Ishikawa (cell line): Measurements from ENCODE around the gene POU5F1.

ENCODE experiments used
- CEBPB ChIP-seq: IDR thresholded peaks from 2 replicates; pipeline ENCODE4 v1.6.1; 2012
- CREB1 ChIP-seq: IDR thresholded peaks from 2 replicates; pipeline ENCODE4 v1.6.1; 2012; ENCODE audit warnings: low read depth
- EGR1 ChIP-seq: IDR thresholded peaks from 2 replicates; pipeline ENCODE4 v1.6.1; 2012
- EP300 ChIP-seq: IDR thresholded peaks from 2 replicates; pipeline ENCODE4 v1.6.1; 2012; ENCODE audit warnings: borderline replicate concordance
- FOXM1 ChIP-seq: IDR thresholded peaks from 2 replicates; pipeline ENCODE4 v1.6.1; 2012; ENCODE audit warnings: low read depth, borderline replicate concordance
- NFIC ChIP-seq: IDR thresholded peaks from 2 replicates; pipeline ENCODE4 v1.6.1; 2012
- RAD21 ChIP-seq: IDR thresholded peaks from 2 replicates; pipeline ENCODE4 v1.6.1; 2012; ENCODE audit warnings: low read depth
- TAF1 ChIP-seq: IDR thresholded peaks from 2 replicates; pipeline ENCODE4 v1.6.1; 2012; ENCODE audit warnings: low read depth, mild to moderate bottlenecking
- TCF12 ChIP-seq: IDR thresholded peaks from 2 replicates; pipeline ENCODE4 v1.6.1; 2012; ENCODE audit warnings: low read depth
- TEAD4 ChIP-seq: IDR thresholded peaks from 2 replicates; pipeline ENCODE4 v1.6.1; 2012
- USF1 ChIP-seq: IDR thresholded peaks from 2 replicates; pipeline ENCODE4 v1.6.1; 2012
- YY1 ChIP-seq: IDR thresholded peaks from 2 replicates; pipeline ENCODE4 v1.6.1; 2012; ENCODE audit warnings: low read depth
- ZBTB7A ChIP-seq: IDR thresholded peaks from 2 replicates; pipeline ENCODE4 v1.6.1; 2012; ENCODE audit warnings: low read depth
- TF ChIP-seq, protein P1 (sequence below): IDR thresholded peaks from 2 replicates; pipeline ENCODE4 v1.6.1; 2012; ENCODE audit warnings: low read depth, mild to moderate bottlenecking
- TF ChIP-seq, protein P2 (sequence below): IDR thresholded peaks from 2 replicates; pipeline ENCODE4 v1.6.1; 2012

Gene POU5F1

DNA sequence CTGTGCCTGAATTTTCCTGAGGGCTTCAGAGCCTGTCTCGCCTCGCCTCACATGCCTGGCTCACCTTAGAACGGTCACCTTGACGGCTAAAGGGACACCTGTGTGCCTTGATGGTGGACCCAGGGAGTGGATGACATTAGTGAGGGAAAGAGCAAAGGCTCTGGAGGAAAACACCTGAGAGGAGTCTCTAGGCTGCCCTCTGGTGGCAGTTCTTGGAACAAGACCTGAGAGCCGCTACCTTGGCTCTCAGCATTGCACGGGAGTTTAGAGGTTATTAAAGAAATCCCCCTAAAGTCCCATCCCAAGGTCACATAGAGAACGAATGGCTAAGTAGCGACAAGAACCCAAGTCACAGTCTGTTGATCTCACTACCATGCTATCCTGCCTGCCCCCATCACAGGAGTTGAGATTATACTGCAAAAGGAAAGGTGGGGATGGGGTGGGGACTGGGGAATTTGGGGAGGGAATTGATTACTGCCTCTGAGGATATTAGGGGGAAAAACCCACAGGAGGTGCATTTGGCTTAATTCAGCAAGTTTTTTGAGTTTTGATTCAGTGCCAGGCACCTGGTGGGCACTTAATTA, 42.3 kb downstream of the POU5F1 start:
- TF ChIP-seq RAD21 (peak; percentile 62), CEBPB (no peak), USF1 (no peak)

DNA sequence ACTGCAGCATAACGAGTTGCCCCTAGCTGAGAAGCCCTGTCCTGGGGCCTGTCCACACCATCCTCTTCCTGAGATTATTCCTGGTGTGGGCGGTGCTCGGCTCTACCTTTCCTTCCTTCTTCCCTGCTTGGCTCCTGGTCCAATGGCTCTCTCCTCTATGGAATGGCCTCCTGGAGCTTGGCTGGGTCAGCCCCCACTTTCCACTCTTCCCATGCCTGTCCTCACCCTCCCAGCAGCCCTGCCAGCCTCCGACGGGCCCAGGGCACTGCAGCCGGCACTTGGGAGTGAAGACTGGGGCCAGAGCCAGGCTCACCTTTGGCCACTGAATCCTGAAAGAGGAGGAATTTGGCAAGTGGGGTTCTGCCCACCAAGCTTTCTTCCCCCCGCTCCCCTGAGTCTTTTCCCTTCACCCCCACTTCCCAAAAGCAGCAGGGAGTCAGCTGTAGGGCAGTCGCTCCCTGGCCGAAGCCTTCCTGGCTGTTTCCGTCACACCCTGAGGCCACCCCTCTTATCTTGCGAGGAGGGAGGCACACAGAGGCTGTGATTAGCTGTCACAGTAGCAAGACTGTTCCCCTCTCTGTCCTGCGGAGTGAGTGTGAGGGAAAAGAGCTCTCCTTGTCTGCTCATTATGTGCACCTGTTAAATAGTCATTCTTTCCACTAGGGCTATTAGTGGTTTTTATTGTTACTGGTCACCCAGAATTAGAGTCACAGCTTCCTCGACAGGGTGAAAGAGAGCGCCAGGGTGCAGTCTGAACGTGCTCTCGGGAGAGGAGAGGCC, 43.9 kb downstream of the POU5F1 start:
- no peak for TF ChIP-seq RAD21
- TF ChIP-seq TCF12: no peak
- TF ChIP-seq TEAD4: no peak
- TF ChIP-seq, protein P1, sequence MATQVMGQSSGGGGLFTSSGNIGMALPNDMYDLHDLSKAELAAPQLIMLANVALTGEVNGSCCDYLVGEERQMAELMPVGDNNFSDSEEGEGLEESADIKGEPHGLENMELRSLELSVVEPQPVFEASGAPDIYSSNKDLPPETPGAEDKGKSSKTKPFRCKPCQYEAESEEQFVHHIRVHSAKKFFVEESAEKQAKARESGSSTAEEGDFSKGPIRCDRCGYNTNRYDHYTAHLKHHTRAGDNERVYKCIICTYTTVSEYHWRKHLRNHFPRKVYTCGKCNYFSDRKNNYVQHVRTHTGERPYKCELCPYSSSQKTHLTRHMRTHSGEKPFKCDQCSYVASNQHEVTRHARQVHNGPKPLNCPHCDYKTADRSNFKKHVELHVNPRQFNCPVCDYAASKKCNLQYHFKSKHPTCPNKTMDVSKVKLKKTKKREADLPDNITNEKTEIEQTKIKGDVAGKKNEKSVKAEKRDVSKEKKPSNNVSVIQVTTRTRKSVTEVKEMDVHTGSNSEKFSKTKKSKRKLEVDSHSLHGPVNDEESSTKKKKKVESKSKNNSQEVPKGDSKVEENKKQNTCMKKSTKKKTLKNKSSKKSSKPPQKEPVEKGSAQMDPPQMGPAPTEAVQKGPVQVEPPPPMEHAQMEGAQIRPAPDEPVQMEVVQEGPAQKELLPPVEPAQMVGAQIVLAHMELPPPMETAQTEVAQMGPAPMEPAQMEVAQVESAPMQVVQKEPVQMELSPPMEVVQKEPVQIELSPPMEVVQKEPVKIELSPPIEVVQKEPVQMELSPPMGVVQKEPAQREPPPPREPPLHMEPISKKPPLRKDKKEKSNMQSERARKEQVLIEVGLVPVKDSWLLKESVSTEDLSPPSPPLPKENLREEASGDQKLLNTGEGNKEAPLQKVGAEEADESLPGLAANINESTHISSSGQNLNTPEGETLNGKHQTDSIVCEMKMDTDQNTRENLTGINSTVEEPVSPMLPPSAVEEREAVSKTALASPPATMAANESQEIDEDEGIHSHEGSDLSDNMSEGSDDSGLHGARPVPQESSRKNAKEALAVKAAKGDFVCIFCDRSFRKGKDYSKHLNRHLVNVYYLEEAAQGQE: no peak
- no peak for TF ChIP-seq TAF1

DNA sequence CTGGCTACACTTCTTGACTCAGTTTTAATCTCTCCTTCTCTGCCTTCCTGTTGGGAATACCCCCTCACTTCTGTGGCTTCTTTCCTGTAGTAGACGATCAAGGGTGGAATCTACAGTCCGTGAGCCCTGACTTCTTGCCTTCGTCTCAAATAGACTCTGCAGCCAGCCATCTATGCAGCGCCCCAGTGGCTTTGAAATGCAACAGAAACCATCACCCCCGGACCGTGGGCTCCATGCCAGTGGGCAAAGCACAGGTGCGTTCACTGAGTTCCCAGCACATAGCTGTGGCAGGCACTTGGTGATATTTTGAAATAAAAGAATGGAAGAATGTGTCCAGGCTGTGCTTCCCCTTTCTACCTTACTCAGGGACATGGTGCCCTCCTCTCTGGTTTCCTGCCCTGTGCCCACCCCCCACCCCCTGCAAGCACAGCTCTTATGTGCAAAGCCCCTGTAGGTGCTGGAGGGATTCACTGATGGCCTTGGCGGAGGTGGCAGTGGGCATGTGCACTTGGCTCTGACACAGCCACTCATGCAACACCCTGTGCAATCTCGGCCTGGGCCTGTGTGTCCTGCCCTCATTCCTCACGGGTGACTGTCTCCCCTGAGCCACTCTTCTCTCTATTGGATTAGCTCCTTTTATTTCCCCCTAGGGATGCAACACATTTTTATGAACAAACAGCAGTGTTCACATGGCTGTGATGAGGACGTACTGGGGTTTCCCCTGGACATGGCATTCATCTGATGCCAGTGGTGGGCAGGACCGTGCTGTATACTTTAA, 44.7 kb downstream of the POU5F1 start:
- TF ChIP-seq EGR1 (no peak), TAF1 (no peak), USF1 (no peak), TCF12 (0 out of 2 replicates have a peak, but pooled peaks have one; percentile 10), CEBPB (no peak), RAD21 (no peak), CREB1 (no peak)
- TF ChIP-seq, protein P1: no peak

- TF ChIP-seq RAD21: no peak
- TF ChIP-seq, protein P1: no peak
- no peak for TF ChIP-seq CEBPB
- 0 out of 2 replicates have a peak, but pooled peaks have one; percentile 35 for TF ChIP-seq ZBTB7A
- peak; percentile 59; the same call in 1 of the 2 replicates for TF ChIP-seq TCF12
- no peak for TF ChIP-seq CREB1
- TF ChIP-seq, protein P2, sequence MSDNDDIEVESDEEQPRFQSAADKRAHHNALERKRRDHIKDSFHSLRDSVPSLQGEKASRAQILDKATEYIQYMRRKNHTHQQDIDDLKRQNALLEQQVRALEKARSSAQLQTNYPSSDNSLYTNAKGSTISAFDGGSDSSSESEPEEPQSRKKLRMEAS: 0 out of 2 replicates have a peak, but pooled peaks have one; percentile 21
- TF ChIP-seq NFIC: peak; percentile 67
- TF ChIP-seq TEAD4: 0 out of 2 replicates have a peak, but pooled peaks have one; percentile 20
- no peak for TF ChIP-seq FOXM1
- peak; percentile 51 for TF ChIP-seq YY1
- peak; percentile 97 for TF ChIP-seq EGR1
- peak; percentile 51; the same call in 1 of the 2 replicates for TF ChIP-seq EP300
- TF ChIP-seq TAF1: no peak
- TF ChIP-seq USF1: no peak
These were observed 45.3 kb downstream of the POU5F1 start for GRCh38 chr6:31125162-31125561.
